ENCODE measurements around the gene JAKMIP1.

GRCh38 chr4:6200011-6200921, at the start of gene JAKMIP1:
- TF ChIP-seq CTCF (IDR thresholded peaks at IDR 0.05) (no peak), POLR2A (IDR thresholded peaks at IDR 0.05) (no peak)
